Measurements from ENCODE around the gene ARL8A. TPM values are rescaled to one million over a fixed set of nuclear protein-coding genes. Genes with fewer than 3 reads are reported as not detected.
"Not testable (repeated sequence)": the region's sequence is repeated elsewhere in the genome, so short reads cannot be mapped to it uniquely, and the experiment has no call there.

The ARL8A gene
- 10 to 100 TPM; 17.4 to 23.5 (median 22.6) TPM for polyA plus RNA-seq
- long read RNA-seq, donor 1 = 0 reads
- long read RNA-seq, donor 2, transcript ARL8A-201 (7 exons, 1,793 nt) = major isoform, 8 of 9 reads
- long read RNA-seq, donor 2, partial matches to known transcripts = 0 of 9 reads
- long read RNA-seq, donor 2, other reads (novel, unspliced or antisense) = 0 of 9 reads
- long read RNA-seq, donor 3, transcript ARL8A-201 (7 exons, 1,793 nt) = major isoform, 17 of 17 reads
- long read RNA-seq, donor 3, partial matches to known transcripts = 0 of 17 reads
- long read RNA-seq, donor 3, other reads (novel, unspliced or antisense) = 0 of 17 reads
- long read RNA-seq, donor 4, partial matches to known transcripts = 0 of 1 reads
- long read RNA-seq, donor 4, other reads (novel, unspliced or antisense) = 0 of 1 reads
- long read RNA-seq, donor 5, partial matches to known transcripts = 0 of 4 reads
- long read RNA-seq, donor 5, other reads (novel, unspliced or antisense) = 0 of 4 reads
- long read RNA-seq, donor 6, transcript ARL8A-201 (7 exons, 1,793 nt) = major isoform, 8 of 8 reads
- long read RNA-seq, donor 6, partial matches to known transcripts = 0 of 8 reads
- long read RNA-seq, donor 6, other reads (novel, unspliced or antisense) = 0 of 8 reads
- long read RNA-seq, donor 7 = 0 reads
- long read RNA-seq, donor 8, partial matches to known transcripts = 0 of 3 reads
- long read RNA-seq, donor 8, other reads (novel, unspliced or antisense) = 0 of 3 reads
- long read RNA-seq, donor 9, partial matches to known transcripts = 0 of 3 reads
- long read RNA-seq, donor 9, other reads (novel, unspliced or antisense) = 0 of 3 reads
- long read RNA-seq, donor 10, transcript ARL8A-201 (7 exons, 1,793 nt) = major isoform, 26 of 28 reads
- long read RNA-seq, donor 10, partial matches to known transcripts = 0 of 28 reads
- long read RNA-seq, donor 10, other reads (novel, unspliced or antisense) = 0 of 28 reads

- no peaks in the 10 kb centered on the region for H3K9me3 ChIP-seq (ENCODE audit: control insufficient read depth in 2 of 2, insufficient read depth in 1 of 2, low read depth in 1 of 2, low read length in 1 of 2)
- peaks cover 2 to 17% (median 7%) of the 10 kb centered on the region in 3 donors for H3K4me1 ChIP-seq (ENCODE audit: control insufficient read depth in 3 of 3, insufficient read depth in 2 of 3, low read depth in 1 of 3, low read length in 2 of 3)
- DNase-seq = peak; percentile 62 to 89
- no peak for FAIRE-seq
- H3K36me3 ChIP-seq (ENCODE audit: control insufficient read depth in 3 of 3, insufficient read depth in 2 of 3, low read depth in 1 of 3, low read length in 3 of 3) = peaks cover 0 to 10% (median 0%) of the 10 kb centered on the region in 3 donors
- 0 to 1% (median 0%) methylated on average over 37 to 82 of the region's 82 CpGs for WGBS, 3 donors
- peak within 1 kb of the TSS; percentile 41 to 91 (median 72) for H3K27ac ChIP-seq (ENCODE audit: low read depth in 1 of 3, low read length in 2 of 3)
- H3K4me3 ChIP-seq (ENCODE audit: low read depth in 1 of 3, low read length in 3 of 3) = peak within 1 kb of the TSS; percentile 75 to 97 (median 97)
- no peaks in the 10 kb centered on the region for H3K27me3 ChIP-seq (ENCODE audit: control insufficient read depth in 3 of 3, insufficient read depth in 3 of 3, low read length in 3 of 3)
These were observed at the start of gene ARL8A for GRCh38 chr1:202144402-202145067. Gene ARL8A (minus strand): TSS chr1:202144737. CDS start chr1:202144572, 165 bp downstream.

GRCh38 chr1:202194328-202194648, 49.8 kb upstream of the ARL8A start:
- Histone ChIP-seq H3K4me3 (ENCODE audit: low read depth in 1 of 3, low read length in 3 of 3) (no peak overlapping the region), H3K4me1 (ENCODE audit: control insufficient read depth in 3 of 3, insufficient read depth in 2 of 3, low read depth in 1 of 3, low read length in 2 of 3) (peaks cover 0 to 30% (median 3%) of the 10 kb centered on the region in 3 donors), H3K9me3 (ENCODE audit: control insufficient read depth in 2 of 2, insufficient read depth in 1 of 2, low read depth in 1 of 2, low read length in 1 of 2) (no peaks in the 10 kb centered on the region), H3K27me3 (ENCODE audit: control insufficient read depth in 3 of 3, insufficient read depth in 3 of 3, low read length in 3 of 3) (peaks cover 0 to 31% (median 3%) of the 10 kb centered on the region in 3 donors), H3K36me3 (ENCODE audit: control insufficient read depth in 3 of 3, insufficient read depth in 2 of 3, low read depth in 1 of 3, low read length in 3 of 3) (no peaks in the 10 kb centered on the region), H3K27ac (ENCODE audit: low read depth in 1 of 3, low read length in 2 of 3) (no peak overlapping the region)
- no peak for DNase-seq
- WGBS, 3 donors = 61 to 74% (median 67%) methylated on average over 10 to 11 of the region's 11 CpGs
- no peak for FAIRE-seq

- no peaks in the 10 kb centered on the region for H3K36me3 ChIP-seq (ENCODE audit: control insufficient read depth in 3 of 3, insufficient read depth in 2 of 3, low read depth in 1 of 3, low read length in 3 of 3)
- no peaks in the 10 kb centered on the region for H3K9me3 ChIP-seq (ENCODE audit: control insufficient read depth in 2 of 2, insufficient read depth in 1 of 2, low read depth in 1 of 2, low read length in 1 of 2)
- 4 to 6% (median 4%) methylated on average over 40 to 61 of the region's 61 CpGs for WGBS, 3 donors
- no peak for FAIRE-seq
- H3K27ac ChIP-seq (ENCODE audit: low read depth in 1 of 3, low read length in 2 of 3) = no peak within 1 kb of the TSS
- no peak within 1 kb of the TSS for H3K4me3 ChIP-seq (ENCODE audit: low read depth in 1 of 3, low read length in 3 of 3)
- DNase-seq = peak in 1 of 2 donors; percentile 45
- peaks cover 0 to 30% (median 0%) of the 10 kb centered on the region in 3 donors for H3K4me1 ChIP-seq (ENCODE audit: control insufficient read depth in 3 of 3, insufficient read depth in 2 of 3, low read depth in 1 of 3, low read length in 2 of 3)
- peaks cover 0 to 31% (median 3%) of the 10 kb centered on the region in 3 donors for H3K27me3 ChIP-seq (ENCODE audit: control insufficient read depth in 3 of 3, insufficient read depth in 3 of 3, low read length in 3 of 3)
These were observed 49.2 kb upstream of the ARL8A start, which contains the start of gene LGR6 for GRCh38 chr1:202193614-202194327. Gene LGR6 (plus strand): TSS chr1:202193799. CDS start chr1:202193990, 191 bp downstream.

GRCh38 chr1:202192770-202193613, 48.5 kb upstream of the ARL8A start:
- peaks cover 0 to 31% (median 3%) of the 10 kb centered on the region in 3 donors for H3K27me3 ChIP-seq (ENCODE audit: control insufficient read depth in 3 of 3, insufficient read depth in 3 of 3, low read length in 3 of 3)
- no peak overlapping the region for H3K4me3 ChIP-seq (ENCODE audit: low read depth in 1 of 3, low read length in 3 of 3)
- peak; percentile 46 to 72 for DNase-seq
- H3K4me1 ChIP-seq (ENCODE audit: control insufficient read depth in 3 of 3, insufficient read depth in 2 of 3, low read depth in 1 of 3, low read length in 2 of 3) = peaks cover 0 to 37% (median 2%) of the 10 kb centered on the region in 3 donors
- H3K27ac ChIP-seq (ENCODE audit: low read depth in 1 of 3, low read length in 2 of 3) = no peak overlapping the region
- FAIRE-seq = no peak
- WGBS, 3 donors = 19 to 30% (median 22%) methylated on average over 18 of the region's 18 CpGs
- no peaks in the 10 kb centered on the region for H3K9me3 ChIP-seq (ENCODE audit: control insufficient read depth in 2 of 2, insufficient read depth in 1 of 2, low read depth in 1 of 2, low read length in 1 of 2)
- no peaks in the 10 kb centered on the region for H3K36me3 ChIP-seq (ENCODE audit: control insufficient read depth in 3 of 3, insufficient read depth in 2 of 3, low read depth in 1 of 3, low read length in 3 of 3)

- not testable (repeated sequence) for FAIRE-seq; H3K27ac ChIP-seq (ENCODE audit: low read depth in 1 of 3, low read length in 2 of 3); DNase-seq; H3K36me3 ChIP-seq (ENCODE audit: control insufficient read depth in 3 of 3, insufficient read depth in 2 of 3, low read depth in 1 of 3, low read length in 3 of 3); H3K4me3 ChIP-seq (ENCODE audit: low read depth in 1 of 3, low read length in 3 of 3); H3K9me3 ChIP-seq (ENCODE audit: control insufficient read depth in 2 of 2, insufficient read depth in 1 of 2, low read depth in 1 of 2, low read length in 1 of 2)
- H3K4me1 ChIP-seq (ENCODE audit: control insufficient read depth in 3 of 3, insufficient read depth in 2 of 3, low read depth in 1 of 3, low read length in 2 of 3) = peaks cover 0 to 53% (median 2%) of the 10 kb centered on the region in 3 donors
- peaks cover 0 to 31% (median 3%) of the 10 kb centered on the region in 3 donors for H3K27me3 ChIP-seq (ENCODE audit: control insufficient read depth in 3 of 3, insufficient read depth in 3 of 3, low read length in 3 of 3)
- 85 to 90% (median 87%) methylated on average over 2 to 20 of the region's 33 CpGs for WGBS, 3 donors
These were observed 46.9 kb upstream of the ARL8A start for GRCh38 chr1:202191391-202191790.

GRCh38 chr1:202189918-202190715, 45.6 kb upstream of the ARL8A start:
- H3K27me3 ChIP-seq (ENCODE audit: control insufficient read depth in 3 of 3, insufficient read depth in 3 of 3, low read length in 3 of 3) = peaks cover 0 to 20% (median 3%) of the 10 kb centered on the region in 3 donors
- H3K9me3 ChIP-seq (ENCODE audit: control insufficient read depth in 2 of 2, insufficient read depth in 1 of 2, low read depth in 1 of 2, low read length in 1 of 2) = no peaks in the 10 kb centered on the region
- DNase-seq = peak; percentile 42 to 77
- peak overlapping the region in 1 of 3 donors; percentile 83 for H3K27ac ChIP-seq (ENCODE audit: low read depth in 1 of 3, low read length in 2 of 3)
- 37 to 65% (median 46%) methylated on average over 7 of the region's 7 CpGs for WGBS, 3 donors
- H3K4me1 ChIP-seq (ENCODE audit: control insufficient read depth in 3 of 3, insufficient read depth in 2 of 3, low read depth in 1 of 3, low read length in 2 of 3) = peaks cover 0 to 56% (median 2%) of the 10 kb centered on the region in 3 donors
- no peaks in the 10 kb centered on the region for H3K36me3 ChIP-seq (ENCODE audit: control insufficient read depth in 3 of 3, insufficient read depth in 2 of 3, low read depth in 1 of 3, low read length in 3 of 3)
- no peak overlapping the region for H3K4me3 ChIP-seq (ENCODE audit: low read depth in 1 of 3, low read length in 3 of 3)
- no peak for FAIRE-seq

Measured in small intestine (tissue), 16 donors.